GM21423 (cell line): ENCODE results near the gene RAX.

Experiments
- ATAC-seq: cut with Tn5 transposase; IDR thresholded peaks from one replicate; pipeline ENCODE4 v1.9.1; 2021; ENCODE audit warnings: mild to moderate bottlenecking, moderate library complexity; ENCODE audit not compliant: unreplicated experiment

Gene RAX

GRCh38 chr18:59249199-59249774 is 24.0 kb downstream of the RAX start:
- no peak for ATAC-seq

- no peak for ATAC-seq
Observed at GRCh38 chr18:59246796-59247195, 26.5 kb downstream of the RAX start.

- no peak for ATAC-seq
Observed at GRCh38 chr18:59242906-59243305, 30.3 kb downstream of the RAX start.

GRCh38 chr18:59239642-59240041 is 33.6 kb downstream of the RAX start:
- ATAC-seq: no peak

GRCh38 chr18:59238385-59238784 is 34.9 kb downstream of the RAX start:
- ATAC-seq: no peak

GRCh38 chr18:59233017-59233410 is 40.2 kb downstream of the RAX start:
- ATAC-seq: no peak

GRCh38 chr18:59232309-59233016 is 40.8 kb downstream of the RAX start:
- no peak for ATAC-seq

GRCh38 chr18:59231877-59232276 is 41.4 kb downstream of the RAX start:
- no peak for ATAC-seq

GRCh38 chr18:59231114-59231513 is 42.1 kb downstream of the RAX start:
- no peak for ATAC-seq

GRCh38 chr18:59229701-59230443 is 43.4 kb downstream of the RAX start:
- ATAC-seq: no peak

- no peak for ATAC-seq
Observed at GRCh38 chr18:59229191-59229590, 44.1 kb downstream of the RAX start.

- ATAC-seq: no peak
Observed at GRCh38 chr18:59228351-59228750, 44.9 kb downstream of the RAX start.

- no peak for ATAC-seq
Observed at GRCh38 chr18:59222341-59222740, 50.9 kb downstream of the RAX start.

GRCh38 chr18:59220784-59221765 is 52.2 kb downstream of the RAX start:
- no peak for ATAC-seq

GRCh38 chr18:59220164-59220783 is 53.0 kb downstream of the RAX start:
- no peak for ATAC-seq

- no peak for ATAC-seq
Observed at GRCh38 chr18:59219672-59220163, 53.5 kb downstream of the RAX start, which contains the start of gene GRP. TSS of gene GRP (plus strand) at chr18:59220158. CDS start at chr18:59220266, 108 bp downstream.

GRCh38 chr18:59218018-59218417 is 55.2 kb downstream of the RAX start:
- no peak for ATAC-seq
